ENCODE results near the gene SEMA6B. TPM values are rescaled to one million over a fixed set of nuclear protein-coding genes. Genes with fewer than 3 reads are reported as not detected.

The SEMA6B gene
- total and polyA plus RNA-seq, 2 donors (not counting 3 experiments of a cell fraction or from before 2014, with no cell fraction given) = 97.8 to 176 TPM

GRCh38 chr19:4571305-4571917 lies 11.9 kb upstream of the SEMA6B start:
- dilution Hi-C loops (cut with MboI; ENCODE audit: extremely low pct_ligation_motif_present, low sequenced_read_pairs) = no loop called here
- Histone ChIP-seq H3K4me3 (replicated peaks in 1 of 3; ENCODE audit: insufficient read depth in 1 of 3, low read depth in 1 of 3, low read length in 3 of 3) (no peak overlapping the region), H3K9me3 (replicated peaks; ENCODE audit: control insufficient read depth, insufficient read depth, low read length) (no peaks in the 10 kb centered on the region), H3K27me3 (ENCODE audit: control insufficient read depth in 2 of 2, insufficient read depth in 2 of 2, low read length in 2 of 2) (no peaks in the 10 kb centered on the region), H3K27ac (ENCODE audit: insufficient read depth, low read depth, low read length) (no peak overlapping the region), H3K4me1 (ENCODE audit: control insufficient read depth, extremely low read depth, insufficient read depth, low read length) (peaks cover 28% of the 10 kb centered on the region), H3K9me1 (replicated peaks; ENCODE audit: control insufficient read depth, extremely low read depth, insufficient read depth, low read length) (no peaks in the 10 kb centered on the region), H2AFZ (ENCODE audit: low read depth, low read length) (no peak overlapping the region), H3K36me3 (ENCODE audit: control insufficient read depth in 2 of 2, extremely low read depth in 1 of 2, insufficient read depth in 2 of 2, low read length in 2 of 2) (peaks cover 0 to 3% of the 10 kb centered on the region in 2 experiments), H3K79me2 (ENCODE audit: control insufficient read depth, insufficient read depth, low read length) (peaks cover under 1% of the 10 kb centered on the region), H3K4me2 (ENCODE audit: insufficient read depth, low read length) (no peak overlapping the region), H3K9ac (replicated peaks; ENCODE audit: extremely low read depth, insufficient read depth, low read length) (no peak overlapping the region), H4K20me1 (replicated peaks; ENCODE audit: control insufficient read depth, extremely low read depth, insufficient read depth, low read length) (no peaks in the 10 kb centered on the region)
- ChIA-PET POLR2A (no interaction called here), CTCF (interaction anchor here (1.0 to 7.1 kb wide), 4 partner anchors 12 to 66 kb away, joined by 3 to 66 read pairs (median 31); partner anchors contain the start of gene SEMA6B)
- no peak for TF ChIP-seq EZH2 (IDR thresholded peaks at IDR 0.05; ENCODE audit: borderline replicate concordance, low read depth, low read length, severe bottlenecking)
- no peak for TF ChIP-seq CTCF (IDR thresholded peaks at IDR 0.05; ENCODE audit: extremely low read depth in 1 of 2, insufficient read depth in 1 of 2, low read depth in 1 of 2, low read length in 2 of 2)
- TF ChIP-seq JUN (IDR thresholded peaks at IDR 0.05; ENCODE audit: borderline replicate concordance, insufficient read depth, insufficient read length, low read depth) = no peak
- no peak for TF ChIP-seq POLR2AphosphoS5 (IDR thresholded peaks at IDR 0.05; ENCODE audit: insufficient read depth, low read depth, low read length)
- TF ChIP-seq, protein P1, sequence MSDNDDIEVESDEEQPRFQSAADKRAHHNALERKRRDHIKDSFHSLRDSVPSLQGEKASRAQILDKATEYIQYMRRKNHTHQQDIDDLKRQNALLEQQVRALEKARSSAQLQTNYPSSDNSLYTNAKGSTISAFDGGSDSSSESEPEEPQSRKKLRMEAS (IDR thresholded peaks at IDR 0.05; ENCODE audit: insufficient read depth, insufficient read length) = no peak
- no peak for TF ChIP-seq POLR2A (IDR thresholded peaks at IDR 0.05; ENCODE audit: low read depth, low read length)
- TF ChIP-seq MYC (IDR thresholded peaks at IDR 0.05; ENCODE audit: low read depth, low read length) = no peak
- TF ChIP-seq FOS (IDR thresholded peaks at IDR 0.05; ENCODE audit: borderline replicate concordance, insufficient read depth, low read length) = no peak
- TF ChIP-seq GATA2 (IDR thresholded peaks at IDR 0.05; ENCODE audit: insufficient read depth, insufficient read length, low read depth, low read length) = no peak
- DNase-seq (ENCODE audit: low read depth, low spot score) (no peak), FAIRE-seq (no peak)
- intact Hi-C loops (cut with micrococcal nuclease) = no loop called here
- BruUV-seq (replicated peaks) = no TSS peak

All from endothelial cell of umbilical vein (primary cell).